ENCODE results near the gene EXOC2. TPM values are rescaled to one million over a fixed set of nuclear protein-coding genes. Genes with fewer than 3 reads are reported as not detected.

Gene EXOC2
- total and polyA plus RNA-seq, 2 of the 13 experiments (the other 11 are each of a cell fraction or from before 2014, with no cell fraction given), result 12.6 to 22.9 TPM

GRCh38 chr6:692858-693722 lies at the start of gene EXOC2 (continued):
- TF ChIP-seq POGK (CRISPR knock-in tag; conservative IDR thresholded peaks at IDR 0.05) (peak; percentile 96), HNF1B (CRISPR knock-in tag; IDR thresholded peaks at IDR 0.05) (peak; percentile 91), TCF12 (IDR thresholded peaks at IDR 0.05) (no peak), TCF12 (CRISPR knock-in tag; IDR thresholded peaks at IDR 0.05) (peak; percentile 87), TOPORS (CRISPR knock-in tag; IDR thresholded peaks at IDR 0.05) (0 out of 2 replicates have a peak, but pooled peaks have one; percentile 55), AFF4 (CRISPR knock-in tag; IDR thresholded peaks at IDR 0.05) (no peak), ZNF737 (CRISPR knock-in tag; IDR thresholded peaks at IDR 0.05; ENCODE audit: borderline replicate concordance) (no peak), DR1 (CRISPR knock-in tag; IDR thresholded peaks at IDR 0.05) (peak; percentile 67; the same call in 1 of the 2 replicates), CERS6 (CRISPR knock-in tag; IDR thresholded peaks at IDR 0.05) (no peak), RNF219 (CRISPR knock-in tag; IDR thresholded peaks at IDR 0.05) (no peak), ZNF101 (CRISPR knock-in tag; IDR thresholded peaks at IDR 0.05; ENCODE audit: borderline replicate concordance, low read depth) (no peak), KAT8 (CRISPR knock-in tag; IDR thresholded peaks at IDR 0.05) (peak; percentile 98), ZNF816 (CRISPR knock-in tag; IDR thresholded peaks at IDR 0.05; ENCODE audit: borderline replicate concordance) (no peak), ZNF30 (CRISPR knock-in tag; IDR thresholded peaks at IDR 0.05) (no peak)

Data from HepG2 (cell line).